Measurements from ENCODE around the gene SMIM1. TPM values are rescaled to one million over a fixed set of nuclear protein-coding genes. Genes with fewer than 3 reads are reported as not detected.
A peak's percentile ranks its signal among the peaks of the same experiment; 100 is the strongest.

Gene SMIM1
- total and polyA plus RNA-seq, 9 of the 15 experiments (the other 6 are each of a cell fraction or from before 2014, with no cell fraction given): 2.3 to 125 (median 24.3) TPM

DNA sequence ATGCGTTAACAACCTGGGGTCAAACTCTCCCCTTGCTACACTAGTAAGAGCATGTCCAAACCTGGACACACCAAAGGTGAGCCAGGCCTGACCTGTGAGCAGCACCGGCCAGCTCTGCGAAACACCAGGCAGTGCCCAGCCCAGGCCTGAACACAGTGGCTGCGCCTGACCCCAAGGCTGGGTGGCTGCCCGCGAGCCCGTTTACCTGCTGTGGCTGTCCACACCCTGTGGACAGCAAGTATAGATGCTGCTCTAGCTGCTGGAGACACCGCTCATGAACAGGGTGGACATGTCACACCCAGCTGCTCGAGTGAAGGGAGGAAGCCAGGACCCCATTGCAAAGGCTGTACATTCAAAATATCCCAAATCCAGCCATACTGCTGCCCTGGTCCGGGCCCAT is 27.9 kb upstream of the SMIM1 start:
- no peak for TF ChIP-seq PHB (CRISPR knock-in tag; IDR thresholded peaks at IDR 0.05)
- TF ChIP-seq EP300 (IDR thresholded peaks at IDR 0.05; ENCODE audit: low read length): no peak
- TF ChIP-seq U2AF2 (optimal IDR thresholded peaks at IDR 0.05; ENCODE audit: low read depth, low read length): no peak
- TF ChIP-seq, protein P1, sequence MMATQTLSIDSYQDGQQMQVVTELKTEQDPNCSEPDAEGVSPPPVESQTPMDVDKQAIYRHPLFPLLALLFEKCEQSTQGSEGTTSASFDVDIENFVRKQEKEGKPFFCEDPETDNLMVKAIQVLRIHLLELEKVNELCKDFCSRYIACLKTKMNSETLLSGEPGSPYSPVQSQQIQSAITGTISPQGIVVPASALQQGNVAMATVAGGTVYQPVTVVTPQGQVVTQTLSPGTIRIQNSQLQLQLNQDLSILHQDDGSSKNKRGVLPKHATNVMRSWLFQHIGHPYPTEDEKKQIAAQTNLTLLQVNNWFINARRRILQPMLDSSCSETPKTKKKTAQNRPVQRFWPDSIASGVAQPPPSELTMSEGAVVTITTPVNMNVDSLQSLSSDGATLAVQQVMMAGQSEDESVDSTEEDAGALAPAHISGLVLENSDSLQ (IDR thresholded peaks at IDR 0.05): no peak
- 0 out of 2 replicates have a peak, but pooled peaks have one; percentile 29 for TF ChIP-seq RBFOX2 (IDR thresholded peaks at IDR 0.05; ENCODE audit: low read depth, low read length)
- TF ChIP-seq, protein P2, sequence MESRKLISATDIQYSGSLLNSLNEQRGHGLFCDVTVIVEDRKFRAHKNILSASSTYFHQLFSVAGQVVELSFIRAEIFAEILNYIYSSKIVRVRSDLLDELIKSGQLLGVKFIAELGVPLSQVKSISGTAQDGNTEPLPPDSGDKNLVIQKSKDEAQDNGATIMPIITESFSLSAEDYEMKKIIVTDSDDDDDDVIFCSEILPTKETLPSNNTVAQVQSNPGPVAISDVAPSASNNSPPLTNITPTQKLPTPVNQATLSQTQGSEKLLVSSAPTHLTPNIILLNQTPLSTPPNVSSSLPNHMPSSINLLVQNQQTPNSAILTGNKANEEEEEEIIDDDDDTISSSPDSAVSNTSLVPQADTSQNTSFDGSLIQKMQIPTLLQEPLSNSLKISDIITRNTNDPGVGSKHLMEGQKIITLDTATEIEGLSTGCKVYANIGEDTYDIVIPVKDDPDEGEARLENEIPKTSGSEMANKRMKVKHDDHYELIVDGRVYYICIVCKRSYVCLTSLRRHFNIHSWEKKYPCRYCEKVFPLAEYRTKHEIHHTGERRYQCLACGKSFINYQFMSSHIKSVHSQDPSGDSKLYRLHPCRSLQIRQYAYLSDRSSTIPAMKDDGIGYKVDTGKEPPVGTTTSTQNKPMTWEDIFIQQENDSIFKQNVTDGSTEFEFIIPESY (CRISPR knock-in tag; IDR thresholded peaks at IDR 0.05): peak; percentile 84
- DNase-seq (ENCODE audit: extremely low read depth in 1 of 4, low spot score in 3 of 4) (no peak), ATAC-seq (no peak), FAIRE-seq (no peak)
- no peak overlapping the region for H3K4me3 ChIP-seq
- H3K4me1 ChIP-seq (replicated peaks in 1 of 2; ENCODE audit: control insufficient read depth in 2 of 2, insufficient read depth in 2 of 2, low read length in 2 of 2): peaks cover 24 to 64% of the 10 kb centered on the region in 2 experiments
- 0 out of 2 replicates have a peak overlapping the region, but pooled peaks have one; percentile 87 for H3K4me2 ChIP-seq (ENCODE audit: insufficient read depth, low read length)
- peaks cover 9% of the 10 kb centered on the region for H3K9me1 ChIP-seq (ENCODE audit: control insufficient read depth, insufficient read depth, low read length)
- H3K79me2 ChIP-seq (ENCODE audit: control insufficient read depth, insufficient read depth, low read length): peaks cover 29% of the 10 kb centered on the region
- POLR2A ChIA-PET: interaction anchor here (0.6 to 1.5 kb wide), 6 partner anchors 17 to 316 kb away, joined by 3 to 4 read pairs (median 3); no protein-coding TSS in a partner anchor
- H3K9me3 ChIP-seq (replicated peaks; ENCODE audit: control insufficient read depth, insufficient read depth, low read depth, low read length): no peaks in the 10 kb centered on the region
- no peaks in the 10 kb centered on the region for H3K27me3 ChIP-seq (ENCODE audit: control insufficient read depth in 2 of 2, insufficient read depth in 2 of 2, low read length in 2 of 2)
- no peak overlapping the region for H3K27ac ChIP-seq (ENCODE audit: extremely low read depth, low read depth, low read length)
- 84% methylated on average over 10 of the region's 10 CpGs for WGBS (ENCODE audit: insufficient coverage, low coverage, missing lambda C conversion rate)
- H3K36me3 ChIP-seq (ENCODE audit: control insufficient read depth, insufficient read depth, low read length): peaks cover 55% of the 10 kb centered on the region; the same call in 2 of the 3 replicates
- no peak overlapping the region for H2AFZ ChIP-seq (ENCODE audit: low read depth, low read length)
- H3K9ac ChIP-seq (ENCODE audit: insufficient read depth in 1 of 2, low read depth in 2 of 2, low read length in 2 of 2): peak overlapping the region in 1 of 2 experiments; percentile 95; a peak in 2 of 4 replicates
- H4K20me1 ChIP-seq (replicated peaks; ENCODE audit: control insufficient read depth, insufficient read depth, low read length): peaks cover 17% of the 10 kb centered on the region; the same call in 1 of the 2 replicates
- in situ Hi-C loops (cut with MboI): no loop called here
- BruUV-seq (replicated peaks): no TSS peak
- CTCF ChIA-PET (ENCODE audit: low intra/inter-chr PET ratio): no interaction called here
- intact Hi-C loops (cut with micrococcal nuclease): no loop called here
